Cardiac fibroblast (primary cell): ENCODE data around the gene ARL14EPL.

Experiments used
- DNase-seq, 2 donors: peaks; one replicate each; pipeline versions ENCODE4 v3.0.0 to v3.0.0-alpha.2; 2010; ENCODE audit warnings: low read depth in 2 of 2
- H3K4me3 ChIP-seq, 2 donors: replicated peaks in 1 of 2; 1 replicate in 1 of 2; 2 replicates in 1 of 2; pipeline ENCODE4 v1.5.1; 2011; ENCODE audit warnings: low read depth in 2 of 2, low read length in 2 of 2, mild to moderate bottlenecking in 2 of 2, moderate library complexity in 1 of 2
- CTCF ChIP-seq: IDR thresholded peaks from one replicate; pipeline ENCODE4 v1.5.1; 2011; ENCODE audit warnings: low read depth, mild to moderate bottlenecking, low read length, inconsistent platforms

The ARL14EPL gene

GRCh38 chr5:116032094-116032517, at the start of gene ARL14EPL:
Gene ARL14EPL (plus strand): TSS chr5:116032472. CDS start chr5:116051466, 18,994 bp downstream.
- DNase-seq, result peak; percentile 91 to 92
- H3K4me3 ChIP-seq, result no peak within 1 kb of the TSS
- TF ChIP-seq CTCF, result peak; percentile 34

GRCh38 chr5:115983519-115983918, 48.8 kb upstream of the ARL14EPL start:
- H3K4me3 ChIP-seq, result no peak overlapping the region
- no peak for DNase-seq
- no peak for TF ChIP-seq CTCF

GRCh38 chr5:115985802-115986757, 46.2 kb upstream of the ARL14EPL start:
- no peak overlapping the region for H3K4me3 ChIP-seq
- no peak for TF ChIP-seq CTCF
- peak; percentile 53 to 89 for DNase-seq

- no peak overlapping the region for H3K4me3 ChIP-seq
- no peak for DNase-seq
- TF ChIP-seq CTCF, result no peak
Measured at GRCh38 chr5:115988002-115988401, 44.3 kb upstream of the ARL14EPL start.

GRCh38 chr5:115992848-115993350, 39.4 kb upstream of the ARL14EPL start:
- no peak for TF ChIP-seq CTCF
- no peak for DNase-seq
- H3K4me3 ChIP-seq, result no peak overlapping the region

- no peak for TF ChIP-seq CTCF
- no peak overlapping the region for H3K4me3 ChIP-seq
- DNase-seq, result no peak
Measured at GRCh38 chr5:115995351-115995750, 36.9 kb upstream of the ARL14EPL start.
